Stomach (tissue), 4 donors: ENCODE data around the gene FMO5.

Source experiments
- CTCF ChIP-seq, 7 experiments: fragments of 450-650 bp in 4 of 7; fragments of 200-600 bp in 3 of 7; sonication (generic) in 3 of 7; IDR thresholded peaks; one replicate each; pipeline ENCODE4 v1.5.1; 2016 to 2019; ENCODE audit warnings: antibody characterized with exemption in 7 of 7, control low read depth in 2 of 7, mild to moderate bottlenecking in 1 of 7
- POLR2A ChIP-seq, 4 donors: fragments of 450-650 bp; IDR thresholded peaks; one replicate each; pipeline ENCODE4 v1.6.1; 2016; ENCODE audit warnings: antibody characterized with exemption in 4 of 4, control low read depth in 2 of 4, mild to moderate bottlenecking in 1 of 4, moderate library complexity in 1 of 4

GRCh38 chr1:147189514-147189913, 35.6 kb downstream of the FMO5 start:
- no peak for TF ChIP-seq CTCF (IDR thresholded peaks at IDR 0.05)
- no peak for TF ChIP-seq POLR2A (IDR thresholded peaks at IDR 0.05)
